Brain microvascular endothelial cell (primary cell): ENCODE data around the gene ZNF77.

Experiments used
- DNase-seq: peaks from one replicate; pipeline ENCODE4 v3.0.0-alpha.2; 2020
- H3K27ac ChIP-seq: fragments of 250-450 bp; sonication (Bioruptor Pico); 2 replicates; pipeline ENCODE4 v1.5.1; 2020; ENCODE audit warnings: mild to moderate bottlenecking, moderate library complexity
- H3K27me3 ChIP-seq: fragments of 250-450 bp; sonication (Bioruptor Pico); replicated peaks from 2 replicates; pipeline ENCODE4 v1.5.1; 2020; ENCODE audit warnings: mild to moderate bottlenecking
- H3K36me3 ChIP-seq: fragments of 250-450 bp; sonication (Bioruptor Pico); replicated peaks from 2 replicates; pipeline ENCODE4 v1.5.1; 2020; ENCODE audit warnings: mild to moderate bottlenecking
- H3K4me3 ChIP-seq: 2 replicates; pipeline ENCODE4 v1.5.1; 2011; ENCODE audit warnings: low read depth, mild to moderate bottlenecking, control low read depth, low read length, moderate library complexity
- in situ Hi-C: cut with HindIII; loops from 2 replicates; pipeline ENCODE4 v1.10.0; 2017; ENCODE audit warnings: low sequenced_read_pairs, low pct_ligation_motif_present
- TF ChIP-seq, protein P1 (sequence below): IDR thresholded peaks from 2 replicates; pipeline ENCODE4 v1.5.1; 2011; ENCODE audit warnings: low read depth, mild to moderate bottlenecking, moderate library complexity, low read length, control low read depth, inconsistent platforms; ENCODE audit errors: missing control alignments

Gene ZNF77

GRCh38 chr19:2982561-2982960 is 37.8 kb upstream of the ZNF77 start:
- no peak for DNase-seq
- Histone ChIP-seq H3K27ac (no peak overlapping the region), H3K27me3 (peaks cover 17% of the 10 kb centered on the region), H3K36me3 (no peaks in the 10 kb centered on the region), H3K4me3 (no peak overlapping the region)
- in situ Hi-C loops: no loop called here
- TF ChIP-seq, protein P1, sequence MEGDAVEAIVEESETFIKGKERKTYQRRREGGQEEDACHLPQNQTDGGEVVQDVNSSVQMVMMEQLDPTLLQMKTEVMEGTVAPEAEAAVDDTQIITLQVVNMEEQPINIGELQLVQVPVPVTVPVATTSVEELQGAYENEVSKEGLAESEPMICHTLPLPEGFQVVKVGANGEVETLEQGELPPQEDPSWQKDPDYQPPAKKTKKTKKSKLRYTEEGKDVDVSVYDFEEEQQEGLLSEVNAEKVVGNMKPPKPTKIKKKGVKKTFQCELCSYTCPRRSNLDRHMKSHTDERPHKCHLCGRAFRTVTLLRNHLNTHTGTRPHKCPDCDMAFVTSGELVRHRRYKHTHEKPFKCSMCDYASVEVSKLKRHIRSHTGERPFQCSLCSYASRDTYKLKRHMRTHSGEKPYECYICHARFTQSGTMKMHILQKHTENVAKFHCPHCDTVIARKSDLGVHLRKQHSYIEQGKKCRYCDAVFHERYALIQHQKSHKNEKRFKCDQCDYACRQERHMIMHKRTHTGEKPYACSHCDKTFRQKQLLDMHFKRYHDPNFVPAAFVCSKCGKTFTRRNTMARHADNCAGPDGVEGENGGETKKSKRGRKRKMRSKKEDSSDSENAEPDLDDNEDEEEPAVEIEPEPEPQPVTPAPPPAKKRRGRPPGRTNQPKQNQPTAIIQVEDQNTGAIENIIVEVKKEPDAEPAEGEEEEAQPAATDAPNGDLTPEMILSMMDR: no peak

DNA sequence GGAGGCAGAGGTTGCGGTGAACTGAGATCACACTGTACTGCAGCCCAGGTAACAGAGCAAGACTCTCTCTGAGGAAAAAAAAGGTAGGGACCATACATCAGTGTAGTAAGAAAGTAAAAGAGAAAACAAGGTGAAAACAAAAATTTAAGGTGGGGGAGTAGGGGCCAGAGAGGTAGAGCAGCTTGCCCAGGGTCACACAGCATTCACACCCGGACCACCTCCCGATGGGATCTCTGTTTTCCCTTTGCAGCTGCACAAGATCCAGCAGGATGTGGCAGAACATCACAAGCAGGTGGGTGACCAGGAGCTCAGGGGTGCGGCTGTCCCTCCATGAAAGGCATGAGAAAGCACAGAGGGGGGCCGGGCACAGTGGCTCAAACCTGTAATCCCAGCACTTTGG is 37.1 kb upstream of the ZNF77 start:
- in situ Hi-C loops: no loop called here
- no peak overlapping the region for H3K4me3 ChIP-seq
- H3K27ac ChIP-seq: no peak overlapping the region
- H3K36me3 ChIP-seq: no peaks in the 10 kb centered on the region
- peaks cover 11% of the 10 kb centered on the region for H3K27me3 ChIP-seq
- TF ChIP-seq, protein P1: no peak
- DNase-seq: no peak

DNA sequence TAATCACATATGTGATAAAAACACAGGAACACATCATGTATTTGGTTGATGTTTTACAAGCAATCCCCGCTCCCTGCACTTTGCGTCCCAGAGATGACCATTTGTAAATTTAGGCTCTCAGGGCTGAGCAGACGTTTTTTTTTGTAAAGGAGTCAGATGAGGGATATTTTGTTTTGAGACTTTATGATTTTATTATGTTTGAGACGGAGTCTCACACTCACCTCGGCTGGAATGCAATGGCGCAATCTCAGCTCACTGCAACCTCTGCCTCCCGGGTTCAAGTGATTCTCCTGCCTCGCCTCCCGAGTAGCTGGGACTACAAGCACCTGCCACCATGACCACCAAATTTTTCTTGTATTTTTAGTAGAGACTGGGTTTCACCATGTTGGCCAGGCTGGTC is 34.0 kb upstream of the ZNF77 start:
- TF ChIP-seq, protein P1: no peak
- Histone ChIP-seq H3K27ac (no peak overlapping the region), H3K36me3 (no peaks in the 10 kb centered on the region), H3K4me3 (no peak overlapping the region), H3K27me3 (no peaks in the 10 kb centered on the region)
- no peak for DNase-seq
- in situ Hi-C loops: no loop called here

- in situ Hi-C loops: no loop called here
- no peak overlapping the region for H3K27ac ChIP-seq
- H3K4me3 ChIP-seq: no peak overlapping the region
- H3K36me3 ChIP-seq: no peaks in the 10 kb centered on the region
- no peak for DNase-seq
- TF ChIP-seq, protein P1: no peak
- no peaks in the 10 kb centered on the region for H3K27me3 ChIP-seq
Measured at GRCh38 chr19:2978166-2978767, 33.5 kb upstream of the ZNF77 start.

DNA sequence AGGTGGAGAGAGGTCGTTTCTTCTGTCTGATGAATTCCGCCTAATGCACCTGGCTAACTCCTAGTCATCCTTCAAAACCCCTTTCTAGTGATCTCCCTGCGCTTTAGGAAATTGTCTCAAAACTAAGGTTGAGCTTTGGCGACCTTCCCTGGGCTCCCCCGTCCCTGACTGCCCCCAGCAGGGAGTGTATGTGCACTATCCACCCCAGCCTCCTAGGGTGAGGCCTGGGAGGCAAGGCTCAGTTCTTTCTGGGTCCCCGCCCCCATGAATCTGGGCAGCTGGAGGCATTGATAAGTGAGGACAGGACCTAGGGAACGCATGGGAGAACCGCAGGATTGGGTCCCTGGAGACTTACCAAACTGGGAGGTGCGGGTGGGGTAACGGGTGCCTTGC is 33.0 kb upstream of the ZNF77 start:
- DNase-seq: no peak
- in situ Hi-C loops: no loop called here
- H3K27me3 ChIP-seq: no peaks in the 10 kb centered on the region
- no peaks in the 10 kb centered on the region for H3K36me3 ChIP-seq
- H3K27ac ChIP-seq: no peak overlapping the region
- TF ChIP-seq, protein P1: no peak
- H3K4me3 ChIP-seq: no peak overlapping the region
